ENCODE results near the gene GGT7.

Gene GGT7

GRCh38 chr20:34852298-34852697, 20.4 kb downstream of the GGT7 start:
- TF ChIP-seq CTCF (IDR thresholded peaks at IDR 0.05): no peak

- no peak for TF ChIP-seq CTCF (IDR thresholded peaks at IDR 0.05)
Measured at GRCh38 chr20:34850969-34851368, 21.7 kb downstream of the GGT7 start.

GRCh38 chr20:34849778-34850177, 22.9 kb downstream of the GGT7 start:
- TF ChIP-seq CTCF (IDR thresholded peaks at IDR 0.05): no peak

- TF ChIP-seq CTCF (IDR thresholded peaks at IDR 0.05): no peak
Measured at GRCh38 chr20:34848597-34848996, 24.1 kb downstream of the GGT7 start.

- no peak for TF ChIP-seq CTCF (IDR thresholded peaks at IDR 0.05)
Measured at GRCh38 chr20:34843421-34843820, 29.2 kb downstream of the GGT7 start.

- no peak for TF ChIP-seq CTCF (IDR thresholded peaks at IDR 0.05)
Measured at GRCh38 chr20:34842143-34842542, 30.5 kb downstream of the GGT7 start.

GRCh38 chr20:34834459-34834893, 38.2 kb downstream of the GGT7 start:
- TF ChIP-seq CTCF (IDR thresholded peaks at IDR 0.05): peak; percentile 48

GRCh38 chr20:34831936-34832335, 40.7 kb downstream of the GGT7 start:
- no peak for TF ChIP-seq CTCF (IDR thresholded peaks at IDR 0.05)

Measured in LNCAP (cell line).